B cell (primary cell): Measurements from ENCODE around the gene STOX1. TPM values are rescaled to one million over a fixed set of nuclear protein-coding genes. Genes with fewer than 3 reads are reported as not detected.
"Not testable (repeated sequence)": the region's sequence is repeated elsewhere in the genome, so short reads cannot be mapped to it uniquely, and the experiment has no call there.

Source experiments
- ATAC-seq: fragments of 200-7000 bp; cut with Tn5 transposase; one replicate; pipeline ENCODE4 v1.10.0; 2021; ENCODE audit warnings: low read depth, mild to moderate bottlenecking, moderate number of reproducible peaks, moderate library complexity
- CTCF ChIA-PET: fragments of 350-600 bp; sonication (Branson Sonifier 250); formaldehyde crosslinking; loops from one replicate; lab custom pipeline; 2021; ENCODE audit warnings: antibody characterized with exemption, inconsistent platforms; lab: Charles Lee
- POLR2A ChIA-PET: fragments of 350-600 bp; sonication (Branson Sonifier 250); formaldehyde crosslinking; loops from one replicate; lab custom pipeline; 2021; ENCODE audit warnings: antibody characterized with exemption; lab: Charles Lee
- DNase-seq: peaks from one replicate; pipeline ENCODE4 v3.0.0; 2013
- H2AFZ ChIP-seq: 2 replicates; pipeline ENCODE4 v1.6.1; 2012; ENCODE audit warnings: mild to moderate bottlenecking, low read depth, low read length; ENCODE audit not compliant: insufficient read depth, poor library complexity, severe bottlenecking
- H3K27ac ChIP-seq, 2 donors: 1 replicate in 1 of 2; 2 replicates in 1 of 2; pipeline ENCODE4 v1.5.1; 2012 to 2013; ENCODE audit warnings: low read length in 2 of 2, mild to moderate bottlenecking in 2 of 2, moderate library complexity in 1 of 2
- H3K27me3 ChIP-seq, 4 experiments: fragments of 200-600 bp in 1 of 4; sonication (generic) in 1 of 4; replicated peaks in 1 of 4; 1 replicate in 2 of 4; 2 replicates in 2 of 4; pipeline versions ENCODE4 v1.6.1 to v1.7.0; 2013 to 2016; ENCODE audit warnings: low read length in 3 of 4, mild to moderate bottlenecking in 2 of 4, mixed read lengths in 1 of 4, moderate library complexity in 1 of 4; ENCODE audit not compliant: insufficient read depth in 4 of 4, control insufficient read depth in 3 of 4; ENCODE audit errors: control extremely low read depth in 1 of 4
- H3K36me3 ChIP-seq, 2 experiments: replicated peaks in 1 of 2; 1 replicate in 1 of 2; 2 replicates in 1 of 2; pipeline versions ENCODE4 v1.6.1 to v1.7.1; 2013; ENCODE audit warnings: low read length in 1 of 2; ENCODE audit not compliant: insufficient read depth in 2 of 2, control insufficient read depth in 1 of 2; ENCODE audit errors: control extremely low read depth in 1 of 2, extremely low read depth in 1 of 2
- H3K4me1 ChIP-seq, 2 donors: fragments of 200-600 bp in 1 of 2; sonication (generic) in 1 of 2; 1 replicate in 1 of 2; 2 replicates in 1 of 2; pipeline versions ENCODE4 v1.5.1 to v1.6.1; 2013 to 2017; ENCODE audit warnings: low read length in 2 of 2; ENCODE audit not compliant: control insufficient read depth in 2 of 2, insufficient read depth in 2 of 2
- H3K4me2 ChIP-seq: replicated peaks from 2 replicates; pipeline ENCODE3; 2012; ENCODE audit warnings: mild to moderate bottlenecking, low read depth, low read length; ENCODE audit not compliant: poor library complexity, severe bottlenecking
- H3K4me3 ChIP-seq, 5 experiments: fragments of 200-600 bp in 1 of 5; sonication (generic) in 1 of 5; 1 replicate in 3 of 5; 2 replicates in 2 of 5; pipeline versions ENCODE4 v1.5.1 to v1.7.0; 2011 to 2016; ENCODE audit warnings: low read length in 4 of 5, mild to moderate bottlenecking in 4 of 5, low read depth in 2 of 5, control low read depth in 1 of 5, moderate library complexity in 1 of 5; ENCODE audit not compliant: insufficient read depth in 1 of 5; ENCODE audit errors: control extremely low read depth in 1 of 5, extremely low read depth in 1 of 5
- H3K79me2 ChIP-seq: fragments of 200-600 bp; sonication (generic); one replicate; pipeline ENCODE4 v1.6.0; 2016; ENCODE audit warnings: low read length; ENCODE audit not compliant: control insufficient read depth, insufficient read depth
- H3K9ac ChIP-seq: fragments of 200-600 bp; sonication (generic); 2 replicates; pipeline ENCODE4 v1.6.1; 2017; ENCODE audit warnings: mild to moderate bottlenecking, low read length, moderate library complexity
- H3K9me3 ChIP-seq, 3 donors: one replicate each; pipeline versions ENCODE4 v1.6.1 to v1.7.1; 2013; ENCODE audit warnings: low read length in 2 of 3; ENCODE audit not compliant: control insufficient read depth in 2 of 3, insufficient read depth in 1 of 3; ENCODE audit errors: control extremely low read depth in 1 of 3
- H4K20me1 ChIP-seq: 2 replicates; pipeline ENCODE4 v1.6.0; 2012; ENCODE audit warnings: mild to moderate bottlenecking, low read length; ENCODE audit not compliant: insufficient read depth, control insufficient read depth, poor library complexity, severe bottlenecking
- H3K27ac Mint-ChIP-seq: one replicate; pipeline ENCODE4 v1.8.0; 2021; ENCODE audit warnings: mixed read lengths
- H3K27me3 Mint-ChIP-seq: one replicate; pipeline ENCODE4 v1.8.0; 2021; ENCODE audit warnings: mixed read lengths
- H3K4me1 Mint-ChIP-seq: one replicate; pipeline ENCODE4 v1.8.0; 2021; ENCODE audit warnings: mixed read lengths
- H3K4me3 Mint-ChIP-seq: one replicate; pipeline ENCODE4 v1.8.0; 2021; ENCODE audit warnings: mixed read lengths
- H3K9me3 Mint-ChIP-seq: one replicate; pipeline ENCODE4 v1.8.0; 2022; ENCODE audit warnings: mixed read lengths; ENCODE audit not compliant: insufficient read depth
- CTCF ChIP-seq: fragments of 200-600 bp; IDR thresholded peaks from one replicate; pipeline ENCODE4 v1.8.0; 2022; ENCODE audit warnings: antibody characterized with exemption, mild to moderate bottlenecking
- EZH2 ChIP-seq: IDR thresholded peaks from 2 replicates; pipeline ENCODE4 v1.6.1; 2012; ENCODE audit warnings: borderline replicate concordance, low read depth, mild to moderate bottlenecking, moderate library complexity, low read length; ENCODE audit not compliant: insufficient read depth, poor library complexity, severe bottlenecking
- WGBS: methylation state at CpG from one replicate; pipeline ENCODE4 v1.1.5; 2013; ENCODE audit warnings: missing lambda C conversion rate; ENCODE audit not compliant: insufficient coverage; 5-methylcytosine and 5-hydroxymethylcytosine counted together
- intact Hi-C: fragments of 100-400 bp; cut with micrococcal nuclease; formaldehyde crosslinking; loops from one replicate; pipeline ENCODE4 v1.10.0; 2022
- polyA plus RNA-seq: library from polyadenylated mRNA; depleted of rRNA; stranded (reverse); fragments of >200 nt; gene quantifications from 2 replicates; pipeline ENCODE4 v1.2.3, GENCODE V29; 2012
- total RNA-seq, 2 donors: library from RNA; stranded (reverse); fragments of 120-200 nt in 1 of 2; gene quantifications; 1 replicate in 1 of 2; 2 replicates in 1 of 2; pipeline versions ENCODE4 v1.2.3 to v1.2.4, GENCODE V29; 2013 to 2022

STOX1 gene
- total and polyA plus RNA-seq, 2 donors (not counting 1 experiment from before 2014, with no cell fraction given), result 0.07 to 0.57 TPM

GRCh38 chr10:68804692-68805091, 22.6 kb upstream of the STOX1 start:
- Mint-ChIP-seq H3K27ac (no peak overlapping the region), H3K4me1 (no peaks in the 10 kb centered on the region), H3K9me3 (no peaks in the 10 kb centered on the region), H3K4me3 (no peak overlapping the region), H3K27me3 (no peaks in the 10 kb centered on the region)
- Histone ChIP-seq H3K79me2 (no peaks in the 10 kb centered on the region), H3K27me3 (no peaks in the 10 kb centered on the region), H3K4me1 (no peaks in the 10 kb centered on the region), H3K36me3 (no peaks in the 10 kb centered on the region), H4K20me1 (no peaks in the 10 kb centered on the region), H2AFZ (no peak overlapping the region), H3K27ac (no peak overlapping the region), H3K4me3 (no peak overlapping the region), H3K4me2 (no peak overlapping the region), H3K9me3 (no peaks in the 10 kb centered on the region), H3K9ac (no peak overlapping the region)
- ChIA-PET CTCF (no interaction called here), POLR2A (no interaction called here)
- ATAC-seq (no peak), DNase-seq (no peak)
- whole genome bisulfite sequencing, result no CpG with 5 or more reads among the region's 1 CpG
- intact Hi-C loops, result no loop called here
- TF ChIP-seq CTCF (no peak), EZH2 (no peak)

- H3K9me3 ChIP-seq, H3K4me1 ChIP-seq, H3K9ac ChIP-seq, H3K79me2 ChIP-seq, H2AFZ ChIP-seq, H3K9me3 Mint-ChIP-seq, H3K27ac ChIP-seq, H3K27me3 Mint-ChIP-seq, POLR2A ChIA-PET, ATAC-seq, CTCF ChIA-PET, H3K4me1 Mint-ChIP-seq, DNase-seq, H3K27me3 ChIP-seq, H3K4me3 Mint-ChIP-seq, H3K4me3 ChIP-seq, H3K27ac Mint-ChIP-seq, intact Hi-C loops, H3K4me2 ChIP-seq, H3K36me3 ChIP-seq, H4K20me1 ChIP-seq: not testable (repeated sequence)
- 90% methylated on average over 8 of the region's 9 CpGs for WGBS
Measured at GRCh38 chr10:68810830-68811229, 16.5 kb upstream of the STOX1 start.
